BLaER1 (cell line): Measurements from ENCODE around the gene CES5A.
"Not testable (repeated sequence)": the region's sequence is repeated elsewhere in the genome, so short reads cannot be mapped to it uniquely, and the experiment has no call there.

Experiments
- H3K27ac ChIP-seq: shearing (Covaris generic); formaldehyde crosslinking; 2 replicates; pipeline ENCODE4 v1.8.1; 2022
- H3K27me3 ChIP-seq: shearing (Covaris generic); formaldehyde crosslinking; 2 replicates; pipeline ENCODE4 v1.8.1; 2022
- H3K36me3 ChIP-seq: shearing (Covaris generic); formaldehyde crosslinking; 2 replicates; pipeline ENCODE4 v1.8.1; 2022
- H3K4me1 ChIP-seq: shearing (Covaris generic); formaldehyde crosslinking; 2 replicates; pipeline ENCODE4 v1.8.1; 2022
- H3K4me2 ChIP-seq: shearing (Covaris generic); formaldehyde crosslinking; 2 replicates; pipeline ENCODE4 v1.8.1; 2022
- H3K4me3 ChIP-seq: shearing (Covaris generic); formaldehyde crosslinking; 2 replicates; pipeline ENCODE4 v1.8.1; 2022
- H3K9ac ChIP-seq: shearing (Covaris generic); formaldehyde crosslinking; 2 replicates; pipeline ENCODE4 v1.8.1; 2022
- H3K9me3 ChIP-seq: shearing (Covaris generic); formaldehyde crosslinking; 2 replicates; pipeline ENCODE4 v1.8.1; 2022
- H4K20me1 ChIP-seq: shearing (Covaris generic); formaldehyde crosslinking; 2 replicates; pipeline ENCODE4 v1.8.1; 2022
- Cebpa-rat ChIP-seq: shearing (Covaris generic); IDR thresholded peaks from 2 replicates; pipeline ENCODE4 v1.8.1; 2022

Gene CES5A

GRCh38 chr16:55832425-55832772, 42.8 kb downstream of the CES5A start:
- Histone ChIP-seq H3K4me3 (no peak overlapping the region), H3K27ac (no peak overlapping the region), H3K9ac (no peak overlapping the region), H3K4me1 (no peaks in the 10 kb centered on the region), H3K27me3 (no peaks in the 10 kb centered on the region), H3K9me3 (no peaks in the 10 kb centered on the region), H3K4me2 (no peak overlapping the region), H3K36me3 (no peaks in the 10 kb centered on the region), H4K20me1 (no peaks in the 10 kb centered on the region)
- TF ChIP-seq Cebpa-rat = no peak

GRCh38 chr16:55830658-55831294, 44.4 kb downstream of the CES5A start:
- Histone ChIP-seq H3K4me1 (no peaks in the 10 kb centered on the region), H3K27ac (no peak overlapping the region), H3K36me3 (no peaks in the 10 kb centered on the region), H3K27me3 (no peaks in the 10 kb centered on the region), H3K4me3 (no peak overlapping the region), H3K9ac (no peak overlapping the region), H3K4me2 (no peak overlapping the region), H3K9me3 (no peaks in the 10 kb centered on the region), H4K20me1 (no peaks in the 10 kb centered on the region)
- no peak for TF ChIP-seq Cebpa-rat

- not testable (repeated sequence) for H3K4me1 ChIP-seq, H3K9ac ChIP-seq, H3K27ac ChIP-seq, H3K4me2 ChIP-seq, H3K9me3 ChIP-seq, H3K27me3 ChIP-seq, H4K20me1 ChIP-seq, H3K36me3 ChIP-seq, H3K4me3 ChIP-seq
These were observed 45.9 kb downstream of the CES5A start for GRCh38 chr16:55829232-55829631.

- no peak overlapping the region for H3K9ac ChIP-seq
- H3K27ac ChIP-seq = no peak overlapping the region
- no peaks in the 10 kb centered on the region for H3K9me3 ChIP-seq
- H3K36me3 ChIP-seq = no peaks in the 10 kb centered on the region
- TF ChIP-seq Cebpa-rat = no peak
- H3K27me3 ChIP-seq = no peaks in the 10 kb centered on the region
- no peaks in the 10 kb centered on the region for H4K20me1 ChIP-seq
- no peak overlapping the region for H3K4me3 ChIP-seq
- no peak overlapping the region for H3K4me2 ChIP-seq
- no peaks in the 10 kb centered on the region for H3K4me1 ChIP-seq
These were observed 46.5 kb downstream of the CES5A start for GRCh38 chr16:55828680-55829079.

GRCh38 chr16:55825115-55825728, 50.0 kb downstream of the CES5A start:
- Histone ChIP-seq H3K4me2 (no peak overlapping the region), H4K20me1 (no peaks in the 10 kb centered on the region), H3K4me3 (no peak overlapping the region), H3K9me3 (no peaks in the 10 kb centered on the region), H3K9ac (no peak overlapping the region), H3K27ac (no peak overlapping the region), H3K27me3 (no peaks in the 10 kb centered on the region), H3K36me3 (no peaks in the 10 kb centered on the region), H3K4me1 (no peaks in the 10 kb centered on the region)
- no peak for TF ChIP-seq Cebpa-rat

GRCh38 chr16:55824473-55825000, 50.6 kb downstream of the CES5A start:
- Histone ChIP-seq H4K20me1 (no peaks in the 10 kb centered on the region), H3K4me2 (no peak overlapping the region), H3K27ac (no peak overlapping the region), H3K36me3 (no peaks in the 10 kb centered on the region), H3K4me3 (no peak overlapping the region), H3K27me3 (no peaks in the 10 kb centered on the region), H3K4me1 (no peaks in the 10 kb centered on the region), H3K9me3 (no peaks in the 10 kb centered on the region), H3K9ac (no peak overlapping the region)
- no peak for TF ChIP-seq Cebpa-rat

- Histone ChIP-seq H3K4me1 (no peaks in the 10 kb centered on the region), H3K27me3 (no peaks in the 10 kb centered on the region), H3K4me3 (no peak overlapping the region), H3K27ac (no peak overlapping the region), H4K20me1 (no peaks in the 10 kb centered on the region), H3K9me3 (no peaks in the 10 kb centered on the region), H3K9ac (no peak overlapping the region), H3K4me2 (no peak overlapping the region), H3K36me3 (no peaks in the 10 kb centered on the region)
- no peak for TF ChIP-seq Cebpa-rat
These were observed 52.8 kb downstream of the CES5A start for GRCh38 chr16:55822280-55822810.

GRCh38 chr16:55821210-55821609, 54.0 kb downstream of the CES5A start:
- Histone ChIP-seq H3K4me3 (no peak overlapping the region), H3K27me3 (no peaks in the 10 kb centered on the region), H4K20me1 (no peaks in the 10 kb centered on the region), H3K27ac (no peak overlapping the region), H3K36me3 (no peaks in the 10 kb centered on the region), H3K4me2 (no peak overlapping the region), H3K4me1 (no peaks in the 10 kb centered on the region), H3K9ac (no peak overlapping the region), H3K9me3 (no peaks in the 10 kb centered on the region)
- no peak for TF ChIP-seq Cebpa-rat

GRCh38 chr16:55820615-55821014, 54.6 kb downstream of the CES5A start:
- H3K36me3 ChIP-seq = no peaks in the 10 kb centered on the region
- no peaks in the 10 kb centered on the region for H4K20me1 ChIP-seq
- no peak overlapping the region for H3K9ac ChIP-seq
- H3K4me1 ChIP-seq = no peaks in the 10 kb centered on the region
- no peak for TF ChIP-seq Cebpa-rat
- H3K27me3 ChIP-seq = no peaks in the 10 kb centered on the region
- H3K4me2 ChIP-seq = no peak overlapping the region
- no peaks in the 10 kb centered on the region for H3K9me3 ChIP-seq
- H3K4me3 ChIP-seq = no peak overlapping the region
- H3K27ac ChIP-seq = no peak overlapping the region

- Histone ChIP-seq H3K36me3 (no peaks in the 10 kb centered on the region), H3K4me2 (no peak overlapping the region), H3K9ac (no peak overlapping the region), H4K20me1 (no peaks in the 10 kb centered on the region), H3K27me3 (no peaks in the 10 kb centered on the region), H3K4me1 (no peaks in the 10 kb centered on the region), H3K9me3 (no peaks in the 10 kb centered on the region), H3K27ac (no peak overlapping the region), H3K4me3 (no peak overlapping the region)
- TF ChIP-seq Cebpa-rat = no peak
These were observed 57.8 kb downstream of the CES5A start for GRCh38 chr16:55817236-55817912.

GRCh38 chr16:55816222-55816621, 59.0 kb downstream of the CES5A start:
- not testable (repeated sequence) for H3K9ac ChIP-seq, H3K4me1 ChIP-seq, H3K36me3 ChIP-seq, H3K27me3 ChIP-seq, H4K20me1 ChIP-seq, H3K9me3 ChIP-seq, H3K4me2 ChIP-seq, H3K4me3 ChIP-seq, H3K27ac ChIP-seq
